Measurements from ENCODE around the gene MRPS7. TPM values are rescaled to one million over a fixed set of nuclear protein-coding genes. Genes with fewer than 3 reads are reported as not detected.

The MRPS7 gene
- total RNA-seq, 2 donors from 2014 or later, result 40.8 to 45.3 TPM

GRCh38 chr17:75237100-75238014 is 24.3 kb upstream of the MRPS7 start:
- Histone ChIP-seq H3K9me3 (no peaks in the 10 kb centered on the region), H3K4me1 (replicated peaks) (no peaks in the 10 kb centered on the region), H3K27me3 (replicated peaks; ENCODE audit: insufficient read depth) (no peaks in the 10 kb centered on the region), H3K27ac (no peak overlapping the region), H3K36me3 (peaks cover 18 to 36% of the 10 kb centered on the region in 2 donors), H3K4me3 (no peak overlapping the region)
- intact Hi-C loops (cut with DNase I), result no loop called here
- no peak for DNase-seq (ENCODE audit: low spot score)
- TF ChIP-seq POLR2A (IDR thresholded peaks at IDR 0.05) (no peak), CTCF (IDR thresholded peaks at IDR 0.05) (no peak), POLR2AphosphoS5 (IDR thresholded peaks at IDR 0.05) (no peak)
- WGBS, result 71% methylated on average over 12 of the region's 12 CpGs

GRCh38 chr17:75238020-75238580 is 23.6 kb upstream of the MRPS7 start:
- Histone ChIP-seq H3K9me3 (no peaks in the 10 kb centered on the region), H3K36me3 (peaks cover 14 to 40% of the 10 kb centered on the region in 2 donors), H3K27me3 (replicated peaks; ENCODE audit: insufficient read depth) (no peaks in the 10 kb centered on the region), H3K4me1 (replicated peaks) (no peaks in the 10 kb centered on the region), H3K27ac (no peak overlapping the region), H3K4me3 (no peak overlapping the region)
- DNase-seq (ENCODE audit: low spot score), result no peak
- intact Hi-C loops (cut with DNase I), result no loop called here
- no peak for TF ChIP-seq POLR2A (IDR thresholded peaks at IDR 0.05)
- no peak for TF ChIP-seq POLR2AphosphoS5 (IDR thresholded peaks at IDR 0.05)
- no peak for TF ChIP-seq CTCF (IDR thresholded peaks at IDR 0.05)
- WGBS, result 82% methylated on average over 8 of the region's 11 CpGs

- no peak overlapping the region for H3K4me3 ChIP-seq
- H3K36me3 ChIP-seq, result peaks cover 18 to 40% of the 10 kb centered on the region in 2 donors
- no peaks in the 10 kb centered on the region for H3K9me3 ChIP-seq
- H3K4me1 ChIP-seq (replicated peaks), result no peaks in the 10 kb centered on the region
- intact Hi-C loops (cut with DNase I), result no loop called here
- H3K27ac ChIP-seq, result no peak overlapping the region
- whole genome bisulfite sequencing, result 44% methylated on average over 13 of the region's 13 CpGs
- DNase-seq (ENCODE audit: low spot score), result peak; percentile 44
- H3K27me3 ChIP-seq (replicated peaks; ENCODE audit: insufficient read depth), result no peaks in the 10 kb centered on the region
- no peak for TF ChIP-seq POLR2A (IDR thresholded peaks at IDR 0.05)
- peak; percentile 28 for TF ChIP-seq POLR2AphosphoS5 (IDR thresholded peaks at IDR 0.05)
- peak; percentile 54 to 77 (median 65) for TF ChIP-seq CTCF (IDR thresholded peaks at IDR 0.05)
These were observed 22.9 kb upstream of the MRPS7 start for GRCh38 chr17:75238684-75239191.

GRCh38 chr17:75239214-75239613 is 22.5 kb upstream of the MRPS7 start:
- no peak for TF ChIP-seq CTCF (IDR thresholded peaks at IDR 0.05)
- Histone ChIP-seq H3K4me3 (no peak overlapping the region), H3K27me3 (replicated peaks; ENCODE audit: insufficient read depth) (no peaks in the 10 kb centered on the region), H3K4me1 (replicated peaks) (no peaks in the 10 kb centered on the region), H3K36me3 (peaks cover 18 to 40% of the 10 kb centered on the region in 2 donors), H3K9me3 (no peaks in the 10 kb centered on the region), H3K27ac (no peak overlapping the region)
- intact Hi-C loops (cut with DNase I), result no loop called here
- DNase-seq (ENCODE audit: low spot score), result no peak
- 92% methylated on average over 7 of the region's 12 CpGs for WGBS

Measured in prostate gland (tissue), 2 donors.